Osteocyte (in vitro differentiated cells): ENCODE results near the gene GRIN2C. TPM values are rescaled to one million over a fixed set of nuclear protein-coding genes. Genes with fewer than 3 reads are reported as not detected.

ENCODE experiments used
- DNase-seq: peaks from one replicate; pipeline ENCODE4 v3.0.0; 2021; ENCODE audit warnings: mixed read lengths; ENCODE audit not compliant: unreplicated experiment; ENCODE audit errors: extremely low spot score
- H3K27ac Mint-ChIP-seq: one replicate; pipeline ENCODE4 v1.8.0; 2021; ENCODE audit warnings: mild to moderate bottlenecking, mixed read lengths; ENCODE audit not compliant: unreplicated experiment
- H3K27me3 Mint-ChIP-seq: one replicate; pipeline ENCODE4 v1.8.0; 2021; ENCODE audit warnings: mixed read lengths; ENCODE audit not compliant: unreplicated experiment
- H3K36me3 Mint-ChIP-seq: one replicate; pipeline ENCODE4 v1.8.0; 2021; ENCODE audit warnings: mixed read lengths; ENCODE audit not compliant: unreplicated experiment
- H3K4me1 Mint-ChIP-seq: one replicate; pipeline ENCODE4 v1.8.0; 2021; ENCODE audit warnings: mixed read lengths; ENCODE audit not compliant: unreplicated experiment
- H3K4me3 Mint-ChIP-seq: one replicate; pipeline ENCODE4 v1.8.0; 2021; ENCODE audit warnings: mild to moderate bottlenecking, moderate library complexity, mixed read lengths; ENCODE audit not compliant: unreplicated experiment
- H3K9me3 Mint-ChIP-seq: one replicate; pipeline ENCODE4 v1.8.0; 2021; ENCODE audit warnings: mixed read lengths; ENCODE audit not compliant: unreplicated experiment
- total RNA-seq: library from RNA; stranded (reverse); gene quantifications from 2 replicates; pipeline ENCODE4 v1.2.1, GENCODE V29; 2021
- TF ChIP-seq, protein P1 (sequence below): fragments of 200-600 bp; sonication (generic); IDR thresholded peaks from 2 replicates; pipeline ENCODE4 v1.5.0; 2021; ENCODE audit warnings: antibody characterized with exemption, mild to moderate bottlenecking, moderate library complexity

GRIN2C gene
- total RNA-seq, 1 donor from 2014 or later, result 0.13 TPM

DNA sequence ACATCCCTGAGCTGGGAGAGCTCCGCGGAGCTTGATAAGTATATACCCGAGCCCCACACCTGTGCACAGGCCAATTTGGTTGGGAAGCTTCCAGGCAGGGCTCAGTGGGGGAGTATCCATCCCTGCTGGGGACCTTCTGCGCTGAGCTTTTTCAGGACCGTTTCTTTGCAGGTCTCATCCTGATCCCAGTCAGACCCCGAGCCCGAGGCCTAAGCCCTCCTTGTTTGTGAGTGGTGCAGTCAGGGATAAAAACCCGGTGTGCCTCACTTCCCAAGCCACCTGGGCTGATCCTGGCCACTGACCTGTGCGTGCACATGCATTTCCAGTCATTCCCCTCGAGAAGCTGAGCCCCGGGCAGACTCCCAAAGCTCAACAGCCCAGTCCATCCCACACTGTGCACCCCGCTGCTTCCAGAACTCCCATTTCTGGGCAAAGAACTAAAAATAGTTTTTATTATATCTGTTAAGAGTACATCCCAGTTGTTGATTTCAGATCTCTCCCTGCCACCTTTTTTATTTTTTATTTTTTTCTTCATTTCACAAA lies 56.2 kb downstream of the GRIN2C start:
- H3K4me3 Mint-ChIP-seq, result no peak overlapping the region
- H3K4me1 Mint-ChIP-seq, result peaks cover 17% of the 10 kb centered on the region
- no peaks in the 10 kb centered on the region for H3K9me3 Mint-ChIP-seq
- TF ChIP-seq, protein P1, sequence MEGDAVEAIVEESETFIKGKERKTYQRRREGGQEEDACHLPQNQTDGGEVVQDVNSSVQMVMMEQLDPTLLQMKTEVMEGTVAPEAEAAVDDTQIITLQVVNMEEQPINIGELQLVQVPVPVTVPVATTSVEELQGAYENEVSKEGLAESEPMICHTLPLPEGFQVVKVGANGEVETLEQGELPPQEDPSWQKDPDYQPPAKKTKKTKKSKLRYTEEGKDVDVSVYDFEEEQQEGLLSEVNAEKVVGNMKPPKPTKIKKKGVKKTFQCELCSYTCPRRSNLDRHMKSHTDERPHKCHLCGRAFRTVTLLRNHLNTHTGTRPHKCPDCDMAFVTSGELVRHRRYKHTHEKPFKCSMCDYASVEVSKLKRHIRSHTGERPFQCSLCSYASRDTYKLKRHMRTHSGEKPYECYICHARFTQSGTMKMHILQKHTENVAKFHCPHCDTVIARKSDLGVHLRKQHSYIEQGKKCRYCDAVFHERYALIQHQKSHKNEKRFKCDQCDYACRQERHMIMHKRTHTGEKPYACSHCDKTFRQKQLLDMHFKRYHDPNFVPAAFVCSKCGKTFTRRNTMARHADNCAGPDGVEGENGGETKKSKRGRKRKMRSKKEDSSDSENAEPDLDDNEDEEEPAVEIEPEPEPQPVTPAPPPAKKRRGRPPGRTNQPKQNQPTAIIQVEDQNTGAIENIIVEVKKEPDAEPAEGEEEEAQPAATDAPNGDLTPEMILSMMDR, result no peak
- H3K27me3 Mint-ChIP-seq, result no peaks in the 10 kb centered on the region
- DNase-seq, result no peak
- H3K27ac Mint-ChIP-seq, result no peak overlapping the region
- H3K36me3 Mint-ChIP-seq, result peaks cover 23% of the 10 kb centered on the region

DNA sequence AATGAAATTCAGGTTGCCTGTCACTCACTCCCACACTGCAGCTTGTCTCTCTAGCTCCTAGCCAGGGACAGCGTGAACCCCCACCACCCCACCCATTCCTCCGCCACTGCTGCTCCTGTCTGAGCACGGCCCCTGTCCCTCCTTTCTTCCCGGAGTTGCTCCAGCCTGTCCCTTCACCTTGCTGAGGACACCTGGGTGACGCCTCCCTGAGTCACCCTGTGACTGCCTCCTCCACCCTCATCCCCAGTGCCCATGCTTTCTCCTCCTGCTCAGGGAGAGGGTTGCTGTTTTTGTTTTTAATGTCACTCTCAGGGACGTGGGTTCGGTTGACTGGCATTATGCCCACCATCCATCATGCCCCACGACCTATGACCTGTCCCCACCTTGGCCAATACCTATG lies 57.8 kb downstream of the GRIN2C start:
- no peak for DNase-seq
- H3K36me3 Mint-ChIP-seq, result peaks cover 23% of the 10 kb centered on the region
- no peaks in the 10 kb centered on the region for H3K9me3 Mint-ChIP-seq
- no peak overlapping the region for H3K4me3 Mint-ChIP-seq
- H3K4me1 Mint-ChIP-seq, result peaks cover 28% of the 10 kb centered on the region
- TF ChIP-seq, protein P1, result no peak
- H3K27ac Mint-ChIP-seq, result no peak overlapping the region
- H3K27me3 Mint-ChIP-seq, result no peaks in the 10 kb centered on the region

DNA sequence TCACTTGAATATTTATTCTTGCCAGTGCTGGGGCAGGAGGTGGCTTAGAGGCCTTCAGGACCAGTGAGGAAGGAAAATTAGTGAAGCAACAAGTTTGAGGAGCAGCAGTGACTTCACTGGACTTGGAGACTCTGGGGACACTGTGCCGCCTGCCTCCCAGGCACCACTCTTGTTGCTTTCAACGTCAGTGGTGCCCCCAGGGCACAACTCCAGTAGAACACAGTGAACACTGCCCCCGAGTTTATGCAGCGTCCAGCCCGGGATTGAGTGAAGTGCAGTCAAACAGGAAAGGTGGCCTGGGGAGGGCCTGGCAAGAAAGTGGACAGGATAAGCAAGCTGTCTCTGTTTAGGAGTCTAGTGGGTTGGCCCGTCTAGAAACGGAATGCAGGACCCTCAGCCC lies 59.2 kb downstream of the GRIN2C start:
- no peak for DNase-seq
- no peak overlapping the region for H3K4me3 Mint-ChIP-seq
- no peak overlapping the region for H3K27ac Mint-ChIP-seq
- TF ChIP-seq, protein P1, result no peak
- peaks cover 31% of the 10 kb centered on the region for H3K36me3 Mint-ChIP-seq
- H3K9me3 Mint-ChIP-seq, result no peaks in the 10 kb centered on the region
- H3K4me1 Mint-ChIP-seq, result peaks cover 28% of the 10 kb centered on the region
- no peaks in the 10 kb centered on the region for H3K27me3 Mint-ChIP-seq

DNA sequence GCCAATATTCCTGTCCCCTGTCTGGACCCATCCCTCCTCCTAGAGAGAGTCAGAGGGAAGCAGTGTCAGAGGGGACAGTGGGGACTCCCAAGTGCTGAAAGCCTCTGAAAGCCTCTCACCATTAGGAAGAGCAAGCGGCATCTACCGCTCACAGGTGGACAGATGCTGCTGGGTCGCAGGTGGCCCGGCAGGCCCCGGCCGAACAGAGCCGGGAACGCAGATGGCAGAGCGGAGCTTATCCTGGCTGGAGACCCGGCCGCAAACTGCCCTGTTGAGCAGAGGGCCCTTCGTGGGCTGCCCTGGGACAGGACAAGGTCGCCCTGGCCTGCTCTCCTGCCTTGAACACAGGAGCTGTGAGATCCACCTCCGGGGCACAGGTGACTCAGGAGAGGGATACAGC lies 60.6 kb downstream of the GRIN2C start:
- DNase-seq, result no peak
- Mint-ChIP-seq H3K4me1 (peaks cover 28% of the 10 kb centered on the region), H3K27me3 (no peaks in the 10 kb centered on the region), H3K36me3 (peaks cover 34% of the 10 kb centered on the region), H3K27ac (peak overlapping the region; percentile 75), H3K9me3 (no peaks in the 10 kb centered on the region), H3K4me3 (no peak overlapping the region)
- TF ChIP-seq, protein P1, result no peak

DNA sequence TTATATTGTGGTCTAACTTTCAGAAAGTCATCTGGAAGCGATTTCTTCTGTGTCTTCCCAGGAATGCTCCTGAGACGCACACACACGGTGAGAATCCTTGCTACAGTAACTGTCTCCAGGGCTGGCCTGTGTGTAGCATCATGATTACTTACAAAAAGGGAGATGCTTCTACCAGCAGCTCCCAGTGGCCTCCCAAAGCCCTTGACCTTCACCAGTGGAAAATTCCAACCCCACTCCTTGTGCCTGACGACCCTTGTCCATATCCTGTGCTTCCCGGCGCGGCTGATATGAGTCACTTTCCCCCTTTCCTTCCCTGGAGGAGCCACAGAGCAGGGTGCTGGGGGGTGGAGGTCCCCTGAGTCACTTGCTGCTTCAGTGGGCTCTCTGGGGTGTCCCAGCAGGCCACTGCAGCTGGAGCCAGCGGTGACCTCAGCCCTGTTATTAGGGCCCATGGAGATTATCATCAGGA lies 61.4 kb downstream of the GRIN2C start:
- peak overlapping the region; percentile 75 for H3K27ac Mint-ChIP-seq
- no peak overlapping the region for H3K4me3 Mint-ChIP-seq
- H3K9me3 Mint-ChIP-seq, result no peaks in the 10 kb centered on the region
- TF ChIP-seq, protein P1, result no peak
- H3K27me3 Mint-ChIP-seq, result no peaks in the 10 kb centered on the region
- peaks cover 30% of the 10 kb centered on the region for H3K36me3 Mint-ChIP-seq
- DNase-seq, result no peak
- H3K4me1 Mint-ChIP-seq, result peaks cover 28% of the 10 kb centered on the region
